Nephron progenitor cell (in vitro differentiated cells): ENCODE results near the gene IFT27.
A peak's percentile ranks its signal among the peaks of the same experiment; 100 is the strongest.

Source experiments
- DNase-seq: peaks from one replicate; pipeline ENCODE4 v3.0.0; 2021
- H3K27ac Mint-ChIP-seq: 2 replicates; pipeline ENCODE4 v1.8.0; 2021; ENCODE audit warnings: mild to moderate bottlenecking, moderate library complexity, mixed read lengths
- H3K27me3 Mint-ChIP-seq: 2 replicates; pipeline ENCODE4 v1.8.0; 2021; ENCODE audit warnings: mild to moderate bottlenecking, low read depth, mixed read lengths; ENCODE audit not compliant: poor library complexity
- H3K36me3 Mint-ChIP-seq: 2 replicates; pipeline ENCODE4 v1.8.0; 2021; ENCODE audit warnings: low read depth, mixed read lengths
- H3K4me1 Mint-ChIP-seq: 2 replicates; pipeline ENCODE4 v1.8.0; 2021; ENCODE audit warnings: mixed read lengths
- H3K4me3 Mint-ChIP-seq: 2 replicates; pipeline ENCODE4 v1.8.0; 2021; ENCODE audit warnings: mild to moderate bottlenecking, moderate library complexity, mixed read lengths
- H3K9me3 Mint-ChIP-seq: 2 replicates; pipeline ENCODE4 v1.8.0; 2021; ENCODE audit warnings: mild to moderate bottlenecking, moderate library complexity, mixed read lengths
- TF ChIP-seq, protein P1 (sequence below): fragments of 200-600 bp; sonication (generic); IDR thresholded peaks from 2 replicates; pipeline ENCODE4 v1.5.0; 2021; ENCODE audit warnings: antibody characterized with exemption

Gene IFT27

GRCh38 chr22:36770513-36771231, 5.2 kb downstream of the IFT27 start:
- H3K4me1 Mint-ChIP-seq: peaks cover 44% of the 10 kb centered on the region
- no peaks in the 10 kb centered on the region for H3K27me3 Mint-ChIP-seq
- DNase-seq: peak; percentile 41
- H3K9me3 Mint-ChIP-seq: no peaks in the 10 kb centered on the region
- H3K27ac Mint-ChIP-seq: peak overlapping the region; percentile 37
- peak overlapping the region; percentile 1 for H3K4me3 Mint-ChIP-seq
- peaks cover 31% of the 10 kb centered on the region for H3K36me3 Mint-ChIP-seq
- TF ChIP-seq, protein P1, sequence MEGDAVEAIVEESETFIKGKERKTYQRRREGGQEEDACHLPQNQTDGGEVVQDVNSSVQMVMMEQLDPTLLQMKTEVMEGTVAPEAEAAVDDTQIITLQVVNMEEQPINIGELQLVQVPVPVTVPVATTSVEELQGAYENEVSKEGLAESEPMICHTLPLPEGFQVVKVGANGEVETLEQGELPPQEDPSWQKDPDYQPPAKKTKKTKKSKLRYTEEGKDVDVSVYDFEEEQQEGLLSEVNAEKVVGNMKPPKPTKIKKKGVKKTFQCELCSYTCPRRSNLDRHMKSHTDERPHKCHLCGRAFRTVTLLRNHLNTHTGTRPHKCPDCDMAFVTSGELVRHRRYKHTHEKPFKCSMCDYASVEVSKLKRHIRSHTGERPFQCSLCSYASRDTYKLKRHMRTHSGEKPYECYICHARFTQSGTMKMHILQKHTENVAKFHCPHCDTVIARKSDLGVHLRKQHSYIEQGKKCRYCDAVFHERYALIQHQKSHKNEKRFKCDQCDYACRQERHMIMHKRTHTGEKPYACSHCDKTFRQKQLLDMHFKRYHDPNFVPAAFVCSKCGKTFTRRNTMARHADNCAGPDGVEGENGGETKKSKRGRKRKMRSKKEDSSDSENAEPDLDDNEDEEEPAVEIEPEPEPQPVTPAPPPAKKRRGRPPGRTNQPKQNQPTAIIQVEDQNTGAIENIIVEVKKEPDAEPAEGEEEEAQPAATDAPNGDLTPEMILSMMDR: no peak

GRCh38 chr22:36769541-36770512, 6.1 kb downstream of the IFT27 start:
- no peak for DNase-seq
- H3K27ac Mint-ChIP-seq: peak overlapping the region; percentile 37

DNA sequence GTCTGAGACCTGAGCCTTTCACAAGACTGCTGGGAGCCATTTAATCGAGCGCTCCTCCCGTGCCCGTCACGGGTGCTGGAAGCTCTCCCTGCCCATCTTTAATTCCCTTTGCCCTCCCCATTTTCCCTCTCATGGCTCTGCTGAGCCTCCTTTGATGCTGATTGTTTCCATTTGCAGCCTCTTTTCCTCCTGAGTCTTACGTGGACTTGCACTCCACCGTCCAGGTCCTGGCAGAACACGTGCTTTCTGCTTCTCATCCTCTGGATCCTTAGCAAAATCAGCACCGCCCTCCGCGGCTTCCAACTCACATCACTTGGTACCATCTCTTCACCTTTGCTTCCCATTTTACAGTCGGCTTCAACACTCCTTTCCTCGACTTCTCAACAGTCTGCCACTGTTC, 7.3 kb downstream of the IFT27 start:
- no peak overlapping the region for H3K27ac Mint-ChIP-seq
- no peak for DNase-seq
- no peaks in the 10 kb centered on the region for H3K9me3 Mint-ChIP-seq
- no peak overlapping the region for H3K4me3 Mint-ChIP-seq
- TF ChIP-seq, protein P1: no peak
- H3K27me3 Mint-ChIP-seq: peaks cover 2% of the 10 kb centered on the region
- peaks cover 46% of the 10 kb centered on the region for H3K36me3 Mint-ChIP-seq
- H3K4me1 Mint-ChIP-seq: peaks cover 32% of the 10 kb centered on the region

More at GRCh38 chr22:36769541-36770512, 6.1 kb downstream of the IFT27 start:
- H3K36me3 Mint-ChIP-seq: peaks cover 36% of the 10 kb centered on the region
- no peak overlapping the region for H3K4me3 Mint-ChIP-seq
- H3K4me1 Mint-ChIP-seq: peaks cover 38% of the 10 kb centered on the region
- no peaks in the 10 kb centered on the region for H3K27me3 Mint-ChIP-seq
- TF ChIP-seq, protein P1: no peak
- no peaks in the 10 kb centered on the region for H3K9me3 Mint-ChIP-seq

GRCh38 chr22:36768141-36768540, 7.8 kb downstream of the IFT27 start:
- no peak for DNase-seq
- Mint-ChIP-seq H3K4me1 (peaks cover 31% of the 10 kb centered on the region), H3K36me3 (peaks cover 46% of the 10 kb centered on the region), H3K27me3 (peaks cover 2% of the 10 kb centered on the region), H3K27ac (no peak overlapping the region), H3K9me3 (no peaks in the 10 kb centered on the region), H3K4me3 (no peak overlapping the region)
- TF ChIP-seq, protein P1: no peak

- peaks cover 55% of the 10 kb centered on the region for H3K36me3 Mint-ChIP-seq
- no peak for DNase-seq
- H3K4me1 Mint-ChIP-seq: peaks cover 26% of the 10 kb centered on the region
- TF ChIP-seq, protein P1: no peak
- no peak overlapping the region for H3K4me3 Mint-ChIP-seq
- no peak overlapping the region for H3K27ac Mint-ChIP-seq
- no peaks in the 10 kb centered on the region for H3K9me3 Mint-ChIP-seq
- peaks cover 2% of the 10 kb centered on the region for H3K27me3 Mint-ChIP-seq
These were observed 8.7 kb downstream of the IFT27 start for GRCh38 chr22:36767035-36767775.
